Liver (tissue), 9 donors: Measurements from ENCODE around the gene NR3C1. TPM values are rescaled to one million over a fixed set of nuclear protein-coding genes. Genes with fewer than 3 reads are reported as not detected.

Experiments used
- DNase-seq: peaks from one replicate; pipeline ENCODE4 v3.0.0-alpha.2; 2017; ENCODE audit warnings: low spot score
- H3K27ac ChIP-seq, 2 donors: one replicate each; pipeline ENCODE4 v1.7.0; 2013; ENCODE audit warnings: inconsistent platforms in 2 of 2, low read length in 2 of 2, control low read depth in 1 of 2, low read depth in 1 of 2, mild to moderate bottlenecking in 1 of 2
- H3K27me3 ChIP-seq, 4 donors: one replicate each; pipeline versions ENCODE4 v1.6.1 to v1.7.0; 2013; ENCODE audit warnings: low read length in 3 of 4, inconsistent platforms in 1 of 4, mild to moderate bottlenecking in 1 of 4, moderate library complexity in 1 of 4; ENCODE audit not compliant: control insufficient read depth in 4 of 4, insufficient read depth in 4 of 4
- H3K36me3 ChIP-seq, 4 donors: one replicate each; pipeline versions ENCODE4 v1.6.1 to v1.7.0; 2013; ENCODE audit warnings: low read length in 3 of 4, mild to moderate bottlenecking in 3 of 4, low read depth in 1 of 4, moderate library complexity in 1 of 4; ENCODE audit not compliant: control insufficient read depth in 4 of 4, insufficient read depth in 3 of 4
- H3K4me1 ChIP-seq, 4 donors: one replicate each; pipeline versions ENCODE4 v1.6.1 to v1.7.0; 2013; ENCODE audit warnings: low read length in 3 of 4, mild to moderate bottlenecking in 3 of 4, moderate library complexity in 1 of 4; ENCODE audit not compliant: control insufficient read depth in 4 of 4, insufficient read depth in 4 of 4
- H3K4me3 ChIP-seq, 3 donors: one replicate each; pipeline versions ENCODE4 v1.6.1 to v1.7.0; 2013; ENCODE audit warnings: low read length in 3 of 3, control low read depth in 1 of 3, low read depth in 1 of 3, mild to moderate bottlenecking in 1 of 3
- H3K9ac ChIP-seq, 2 donors: one replicate each; pipeline ENCODE4 v1.7.0; 2013; ENCODE audit warnings: low read length in 2 of 2, mild to moderate bottlenecking in 2 of 2, moderate library complexity in 2 of 2, control low read depth in 1 of 2, low read depth in 1 of 2
- H3K9me3 ChIP-seq, 4 donors: one replicate each; pipeline versions ENCODE4 v1.6.1 to v1.7.0; 2013; ENCODE audit warnings: low read length in 3 of 4; ENCODE audit not compliant: control insufficient read depth in 4 of 4
- FOXA1 ChIP-seq: IDR thresholded peaks from 2 replicates; pipeline ENCODE4 v1.6.1; 2016; ENCODE audit warnings: antibody characterized with exemption
- FOXA2 ChIP-seq: IDR thresholded peaks from 2 replicates; pipeline ENCODE4 v1.6.1; 2016; ENCODE audit warnings: antibody characterized with exemption
- GABPA ChIP-seq, 2 donors: IDR thresholded peaks in 1 of 2; conservative IDR thresholded peaks in 1 of 2; 2 replicates each; pipeline ENCODE4 v1.6.1; 2016; ENCODE audit warnings: antibody characterized with exemption in 2 of 2, mild to moderate bottlenecking in 1 of 2, moderate library complexity in 1 of 2
- HNF4A ChIP-seq, 2 donors: conservative IDR thresholded peaks; 2 replicates each; pipeline ENCODE4 v1.6.1; 2016; ENCODE audit warnings: antibody characterized with exemption in 2 of 2, mild to moderate bottlenecking in 2 of 2
- HNF4G ChIP-seq: IDR thresholded peaks from 2 replicates; pipeline ENCODE4 v1.6.1; 2016; ENCODE audit warnings: antibody characterized with exemption
- NR2F2 ChIP-seq: IDR thresholded peaks from 2 replicates; pipeline ENCODE4 v1.6.1; 2016; ENCODE audit warnings: antibody characterized with exemption
- RAD21 ChIP-seq, 2 donors: IDR thresholded peaks; 2 replicates each; pipeline ENCODE4 v1.6.1; 2016; ENCODE audit warnings: antibody characterized with exemption in 2 of 2, mild to moderate bottlenecking in 2 of 2
- SP1 ChIP-seq: IDR thresholded peaks from 2 replicates; pipeline ENCODE4 v1.6.1; 2018; ENCODE audit warnings: antibody characterized with exemption, mild to moderate bottlenecking
- TAF1 ChIP-seq: conservative IDR thresholded peaks from 2 replicates; pipeline ENCODE4 v1.6.1; 2016; ENCODE audit warnings: antibody characterized with exemption, mild to moderate bottlenecking
- YY1 ChIP-seq: IDR thresholded peaks from 2 replicates; pipeline ENCODE4 v1.6.1; 2016; ENCODE audit warnings: antibody characterized with exemption, mild to moderate bottlenecking
- ZBTB33 ChIP-seq: IDR thresholded peaks from 2 replicates; pipeline ENCODE4 v1.6.1; 2016; ENCODE audit warnings: antibody characterized with exemption
- WGBS: extraction: QIAGEN DNeasy Blood & Tissue Kit; methylation state at CpG from one replicate; pipeline ENCODE4 v1.1.7; 2013; 5-methylcytosine and 5-hydroxymethylcytosine counted together
- polyA plus RNA-seq, 2 donors: library from polyadenylated mRNA; stranded (reverse) in 1 of 2; unstranded in 1 of 2; fragments of 200-250 nt in 1 of 2; fragments of >200 nt in 1 of 2; fragmentation: Nextera tagmentation in 1 of 2; extraction: Ambion mirVana in 1 of 2; gene quantifications; one replicate each; pipeline versions ENCODE4 v1.2.1 to v1.2.3, GENCODE V29; 2013 to 2015
- total RNA-seq, 2 donors: library from RNA; depleted of rRNA; stranded (reverse); fragments of >200 nt; gene quantifications; one replicate each; pipeline ENCODE4 v1.2.3, GENCODE V29; 2014
- TF ChIP-seq, protein P1 (sequence below): IDR thresholded peaks from 2 replicates; pipeline ENCODE4 v1.6.1; 2016; ENCODE audit warnings: antibody characterized with exemption
- TF ChIP-seq, protein P2 (sequence below): IDR thresholded peaks from 2 replicates; pipeline ENCODE4 v1.6.1; 2016; ENCODE audit warnings: antibody characterized with exemption, mild to moderate bottlenecking
- TF ChIP-seq, protein P3 (sequence below): IDR thresholded peaks from 2 replicates; pipeline ENCODE4 v1.6.1; 2016; ENCODE audit warnings: antibody characterized with exemption
- donor health status: healthy.
- donor health status: healthy.
- donor health status: healthy.
- donor health status: healthy.
- donor health status: healthy.

NR3C1 gene
- total and polyA plus RNA-seq, 4 donors, result 24.5 to 36.4 (median 29.0) TPM

DNA sequence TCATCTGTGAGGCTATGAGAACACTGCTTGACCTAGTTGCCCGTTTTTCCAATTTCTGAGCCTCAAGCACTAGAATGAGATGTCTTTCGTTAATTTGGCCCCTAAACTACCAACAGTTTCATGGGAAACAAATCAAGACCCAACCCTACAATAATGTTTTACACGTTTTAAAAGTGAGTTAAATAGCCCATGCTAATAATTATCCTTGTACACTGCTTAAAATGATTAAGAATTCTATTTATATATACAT lies 2.3 kb upstream of the NR3C1 start:
- peaks cover 0 to 12% (median 5%) of the 10 kb centered on the region in 4 donors for H3K4me1 ChIP-seq
- H3K9ac ChIP-seq, result peak overlapping the region in 1 of 2 donors; percentile 34
- TF ChIP-seq FOXA2 (no peak), FOXA1 (no peak)
- H3K27ac ChIP-seq, result peak overlapping the region; percentile 90 to 99
- 73% methylated on average over 3 of the region's 3 CpGs for WGBS
- no peaks in the 10 kb centered on the region for H3K9me3 ChIP-seq
- H3K27me3 ChIP-seq, result no peaks in the 10 kb centered on the region
- DNase-seq, result no peak
- H3K4me3 ChIP-seq, result peak overlapping the region; percentile 71 to 100 (median 95)
- H3K36me3 ChIP-seq, result no peaks in the 10 kb centered on the region

DNA sequence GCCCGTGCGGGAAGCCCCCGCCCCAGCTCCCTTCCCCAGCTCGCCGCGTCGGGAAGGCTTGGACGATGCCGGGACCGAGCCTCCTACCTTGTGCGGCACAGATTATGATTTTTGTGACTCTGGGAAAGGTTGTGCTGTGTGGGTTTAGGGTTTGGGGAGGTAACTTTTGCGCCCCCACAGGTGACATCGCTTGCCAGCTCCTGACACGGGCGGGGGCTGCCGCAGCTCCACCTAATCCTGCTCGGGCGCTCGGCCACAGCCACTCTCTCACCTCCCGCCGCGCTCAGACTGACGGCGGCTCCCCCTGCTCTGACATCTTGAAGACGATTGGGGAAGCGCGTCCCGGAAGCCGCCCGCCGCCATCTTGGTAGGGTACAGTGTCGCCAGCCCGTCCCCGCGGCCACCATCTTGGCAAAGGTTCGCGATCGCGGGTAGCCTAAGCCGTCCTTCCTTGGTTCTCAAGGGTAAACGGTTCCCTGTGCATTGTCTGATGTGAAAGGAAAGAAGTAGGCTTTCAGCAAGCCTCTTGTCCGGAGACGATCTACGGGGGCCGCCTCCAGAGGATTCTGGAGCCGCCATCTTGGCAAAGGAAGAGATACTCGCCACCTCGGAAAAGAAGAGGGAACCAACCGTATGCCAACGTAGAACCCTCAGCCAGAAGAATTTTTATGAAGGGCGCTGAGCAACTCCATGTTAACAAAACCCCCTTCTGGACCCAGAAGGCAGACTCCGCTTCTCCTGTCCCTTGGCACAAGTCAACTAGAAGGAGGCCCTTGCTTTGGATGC lies 1.8 kb upstream of the NR3C1 start:
- Histone ChIP-seq H3K4me3 (peak overlapping the region; percentile 71 to 100 (median 95)), H3K9me3 (no peaks in the 10 kb centered on the region), H3K27ac (peak overlapping the region; percentile 90 to 99), H3K9ac (peak overlapping the region; percentile 34 to 78), H3K27me3 (no peaks in the 10 kb centered on the region), H3K36me3 (no peaks in the 10 kb centered on the region), H3K4me1 (peaks cover 2 to 17% (median 10%) of the 10 kb centered on the region in 4 donors)
- DNase-seq, result peak; percentile 87
- 3% methylated on average over 52 of the region's 52 CpGs for WGBS
- TF ChIP-seq, protein P1, sequence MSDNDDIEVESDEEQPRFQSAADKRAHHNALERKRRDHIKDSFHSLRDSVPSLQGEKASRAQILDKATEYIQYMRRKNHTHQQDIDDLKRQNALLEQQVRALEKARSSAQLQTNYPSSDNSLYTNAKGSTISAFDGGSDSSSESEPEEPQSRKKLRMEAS, result no peak
- peak in 1 of 2 donors; percentile 75 for TF ChIP-seq GABPA (IDR thresholded peaks at IDR 0.05 in 1 of 2, conservative IDR thresholded peaks at IDR 0.05 in 1 of 2)
- TF ChIP-seq ZBTB33, result no peak
- TF ChIP-seq TAF1, result peak; percentile 78
- peak; percentile 12 for TF ChIP-seq SP1
- TF ChIP-seq YY1, result peak; percentile 100
- TF ChIP-seq HNF4G, result no peak
- TF ChIP-seq, protein P2, sequence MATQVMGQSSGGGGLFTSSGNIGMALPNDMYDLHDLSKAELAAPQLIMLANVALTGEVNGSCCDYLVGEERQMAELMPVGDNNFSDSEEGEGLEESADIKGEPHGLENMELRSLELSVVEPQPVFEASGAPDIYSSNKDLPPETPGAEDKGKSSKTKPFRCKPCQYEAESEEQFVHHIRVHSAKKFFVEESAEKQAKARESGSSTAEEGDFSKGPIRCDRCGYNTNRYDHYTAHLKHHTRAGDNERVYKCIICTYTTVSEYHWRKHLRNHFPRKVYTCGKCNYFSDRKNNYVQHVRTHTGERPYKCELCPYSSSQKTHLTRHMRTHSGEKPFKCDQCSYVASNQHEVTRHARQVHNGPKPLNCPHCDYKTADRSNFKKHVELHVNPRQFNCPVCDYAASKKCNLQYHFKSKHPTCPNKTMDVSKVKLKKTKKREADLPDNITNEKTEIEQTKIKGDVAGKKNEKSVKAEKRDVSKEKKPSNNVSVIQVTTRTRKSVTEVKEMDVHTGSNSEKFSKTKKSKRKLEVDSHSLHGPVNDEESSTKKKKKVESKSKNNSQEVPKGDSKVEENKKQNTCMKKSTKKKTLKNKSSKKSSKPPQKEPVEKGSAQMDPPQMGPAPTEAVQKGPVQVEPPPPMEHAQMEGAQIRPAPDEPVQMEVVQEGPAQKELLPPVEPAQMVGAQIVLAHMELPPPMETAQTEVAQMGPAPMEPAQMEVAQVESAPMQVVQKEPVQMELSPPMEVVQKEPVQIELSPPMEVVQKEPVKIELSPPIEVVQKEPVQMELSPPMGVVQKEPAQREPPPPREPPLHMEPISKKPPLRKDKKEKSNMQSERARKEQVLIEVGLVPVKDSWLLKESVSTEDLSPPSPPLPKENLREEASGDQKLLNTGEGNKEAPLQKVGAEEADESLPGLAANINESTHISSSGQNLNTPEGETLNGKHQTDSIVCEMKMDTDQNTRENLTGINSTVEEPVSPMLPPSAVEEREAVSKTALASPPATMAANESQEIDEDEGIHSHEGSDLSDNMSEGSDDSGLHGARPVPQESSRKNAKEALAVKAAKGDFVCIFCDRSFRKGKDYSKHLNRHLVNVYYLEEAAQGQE, result peak; percentile 6
- no peak for TF ChIP-seq FOXA2
- TF ChIP-seq FOXA1, result no peak
- TF ChIP-seq NR2F2, result no peak
- peak; percentile 8 to 10 for TF ChIP-seq HNF4A (conservative IDR thresholded peaks at IDR 0.05)
- no peak for TF ChIP-seq RAD21 (IDR thresholded peaks at IDR 0.05)
- TF ChIP-seq, protein P3, sequence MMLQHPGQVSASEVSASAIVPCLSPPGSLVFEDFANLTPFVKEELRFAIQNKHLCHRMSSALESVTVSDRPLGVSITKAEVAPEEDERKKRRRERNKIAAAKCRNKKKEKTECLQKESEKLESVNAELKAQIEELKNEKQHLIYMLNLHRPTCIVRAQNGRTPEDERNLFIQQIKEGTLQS, result no peak
